HepG2 (cell line): ENCODE measurements around the gene ZC3H14. TPM values are rescaled to one million over a fixed set of nuclear protein-coding genes. Genes with fewer than 3 reads are reported as not detected.

ENCODE experiments used
- ATAC-seq: fragments of 200-7000 bp; cut with Tn5 transposase; 3 replicates; pipeline ENCODE4 v1.9.1; 2020; ENCODE audit warnings: mild to moderate bottlenecking, moderate library complexity
- BruUV-seq: library from RNA; stranded (reverse); fragments of 400-500 nt; replicated peaks from 2 replicates; lab custom pipeline; 2021; lab: Mats Ljungman, UMichigan
- CTCF ChIA-PET: fragments of 300-600 bp; formaldehyde crosslinking; extraction: SDS; loops from one replicate; lab custom pipeline; 2021; ENCODE audit warnings: low total read pairs, inconsistent platforms, low intra/inter-chr PET ratio; lab: Yijun Ruan, JAX
- POLR2A ChIA-PET: fragments of 350-600 bp; sonication (Branson Sonifier 250); formaldehyde crosslinking; loops from one replicate; lab custom pipeline; 2020; ENCODE audit warnings: antibody characterized with exemption, inconsistent platforms; lab: Yijun Ruan, JAX
- DNase-seq: peaks from one replicate; pipeline ENCODE4 v3.0.0-alpha.2; 2015; ENCODE audit warnings: low spot score
- FAIRE-seq: peaks from 3 replicates; lab custom pipeline; 2011; peaks lifted over from hg19 to GRCh38; lab: Jason Lieb, UNC
- H2AFZ ChIP-seq: one replicate; pipeline ENCODE4 v1.6.1; 2011; ENCODE audit warnings: low read length, inconsistent platforms
- H3K27ac ChIP-seq: fragments of 300-600 bp; 3 replicates; pipeline ENCODE4 v1.8.0; 2011; ENCODE audit warnings: mixed run types, mild to moderate bottlenecking, mixed read lengths, low read length, inconsistent platforms; ENCODE audit not compliant: insufficient read depth; ENCODE audit errors: extremely low read length
- H3K27me3 ChIP-seq, 2 experiments: fragments of 200-600 bp in 1 of 2; 2 replicates in 1 of 2; 3 replicates in 1 of 2; pipeline versions ENCODE4 v1.6.0 to v1.8.0; 2011; ENCODE audit warnings: low read length in 2 of 2, mild to moderate bottlenecking in 2 of 2, moderate library complexity in 2 of 2, inconsistent platforms in 1 of 2; ENCODE audit not compliant: insufficient read depth in 2 of 2, control insufficient read depth in 1 of 2
- H3K36me3 ChIP-seq, 2 experiments: fragments of 200-600 bp in 1 of 2; replicated peaks in 1 of 2; 2 replicates in 1 of 2; 3 replicates in 1 of 2; pipeline versions ENCODE4 v1.5.1 to v1.8.0; 2011; ENCODE audit warnings: low read length in 2 of 2, inconsistent platforms in 1 of 2; ENCODE audit not compliant: insufficient read depth in 2 of 2, control insufficient read depth in 1 of 2
- H3K4me1 ChIP-seq: 2 replicates; pipeline ENCODE4 v1.5.1; 2012; ENCODE audit warnings: low read length, inconsistent platforms; ENCODE audit not compliant: insufficient read depth
- H3K4me2 ChIP-seq: 2 replicates; pipeline ENCODE4 v1.6.0; 2011; ENCODE audit warnings: low read depth, low read length, inconsistent platforms
- H3K4me3 ChIP-seq, 3 experiments: fragments of 200-600 bp in 1 of 3; sonication (generic), shearing (Covaris generic) in 1 of 3; replicated peaks in 1 of 3; 2 replicates each; pipeline ENCODE4 v1.5.1; 2011 to 2016; ENCODE audit warnings: low read length in 3 of 3, inconsistent platforms in 2 of 3, low read depth in 2 of 3, mild to moderate bottlenecking in 2 of 3, control low read depth in 1 of 3, mixed read lengths in 1 of 3; ENCODE audit not compliant: insufficient read depth in 1 of 3
- H3K79me2 ChIP-seq: one replicate; pipeline ENCODE4 v1.6.1; 2011; ENCODE audit warnings: low read length, inconsistent platforms; ENCODE audit not compliant: insufficient read depth
- H3K9ac ChIP-seq: 2 replicates; pipeline ENCODE4 v1.6.0; 2011; ENCODE audit warnings: mild to moderate bottlenecking, low read depth, low read length, inconsistent platforms; ENCODE audit not compliant: insufficient read depth
- H3K9me3 ChIP-seq: 2 replicates; pipeline ENCODE4 v1.5.1; 2012; ENCODE audit warnings: mild to moderate bottlenecking, low read length
- H4K20me1 ChIP-seq: 2 replicates; pipeline ENCODE4 v1.6.0; 2011; ENCODE audit warnings: inconsistent platforms, mild to moderate bottlenecking, low read length, moderate library complexity; ENCODE audit not compliant: insufficient read depth
- ETV5 ChIP-seq: IDR thresholded peaks from 2 replicates; pipeline ENCODE4 v1.6.1; 2018; ENCODE audit warnings: missing biosample characterization, missing genetic modification reagents, inconsistent platforms, borderline replicate concordance
- HDAC2 ChIP-seq: sonication (generic); formaldehyde crosslinking; IDR thresholded peaks from 2 replicates; pipeline ENCODE4 v1.4.0; 2020; ENCODE audit warnings: missing genetic modification reagents
- HMGA1 ChIP-seq: sonication (generic); formaldehyde crosslinking; conservative IDR thresholded peaks from 2 replicates; pipeline ENCODE4 v1.4.0; 2020; ENCODE audit warnings: missing genetic modification reagents
- KDM2A ChIP-seq: sonication (generic); formaldehyde crosslinking; IDR thresholded peaks from 2 replicates; pipeline ENCODE4 v1.4.0; 2020; ENCODE audit warnings: low read depth, missing genetic modification reagents, borderline replicate concordance
- MAFK ChIP-seq, 2 experiments: IDR thresholded peaks in 1 of 2; conservative IDR thresholded peaks in 1 of 2; 2 replicates each; pipeline ENCODE4 v1.6.1; 2011; ENCODE audit warnings: improper control_type of control experiment in 2 of 2, low read length in 2 of 2
- MTF1 ChIP-seq: sonication (generic); formaldehyde crosslinking; IDR thresholded peaks from 2 replicates; pipeline ENCODE4 v1.5.0; 2020; ENCODE audit warnings: missing genetic modification reagents
- SRSF9 ChIP-seq: fragments of 200-400 bp; formaldehyde crosslinking; IDR thresholded peaks from 2 replicates; pipeline ENCODE4 v1.6.1; 2018; ENCODE audit warnings: borderline replicate concordance, mild to moderate bottlenecking, low read depth, low read length; ENCODE audit not compliant: insufficient read depth, poor library complexity, severe bottlenecking
- ZFP36 ChIP-seq: fragments of 150-350 bp; IDR thresholded peaks from 2 replicates; pipeline ENCODE4 v1.6.1; 2018; ENCODE audit warnings: borderline replicate concordance, low read length, low read depth; ENCODE audit not compliant: partially characterized antibody
- ZNF251 ChIP-seq: sonication (generic); formaldehyde crosslinking; IDR thresholded peaks from 2 replicates; pipeline ENCODE4 v1.9.0; 2021; ENCODE audit warnings: mild to moderate bottlenecking, missing genetic modification reagents
- ZNF652 ChIP-seq: IDR thresholded peaks from 2 replicates; pipeline ENCODE4 v1.6.1; 2016; ENCODE audit warnings: low read depth, borderline replicate concordance
- ZNF670 ChIP-seq: sonication (generic); formaldehyde crosslinking; IDR thresholded peaks from 2 replicates; pipeline ENCODE4 v1.8.0; 2022; ENCODE audit warnings: mild to moderate bottlenecking, missing genetic modification reagents, borderline replicate concordance
- ZNF672 ChIP-seq: sonication (generic); formaldehyde crosslinking; IDR thresholded peaks from 2 replicates; pipeline ENCODE4 v1.8.1; 2022; ENCODE audit warnings: missing genetic modification reagents
- ZNF737 ChIP-seq: sonication (generic); formaldehyde crosslinking; IDR thresholded peaks from 2 replicates; pipeline ENCODE4 v1.5.0; 2020; ENCODE audit warnings: missing genetic modification reagents, mild to moderate bottlenecking, borderline replicate concordance
- WGBS: methylation state at CpG from one replicate; pipeline ENCODE4 v1.1.6; 2017; ENCODE audit warnings: low lambda C conversion rate; 5-methylcytosine and 5-hydroxymethylcytosine counted together
- in situ Hi-C: cut with HindIII; loops from 2 replicates; pipeline ENCODE4 v1.10.0; 2017; ENCODE audit warnings: low pct_unique_long_range_greater_than_20kb; ENCODE audit not compliant: extremely low pct_ligation_motif_present
- intact Hi-C: fragments of 100-400 bp; cut with micrococcal nuclease; formaldehyde crosslinking; loops from one replicate; pipeline ENCODE4 v1.10.0; 2022; ENCODE audit not compliant: unreplicated experiment
- polyA plus RNA-seq, 8 experiments: library from polyadenylated mRNA; depleted of rRNA in 3 of 8; stranded (reverse) in 7 of 8; unstranded in 1 of 8; fragments of >200 nt; fragmentation: Illumina TruSeq in 4 of 8; extraction: Trizol in 4 of 8; gene quantifications; 2 replicates each; pipeline versions ENCODE4 v1.2.1 to v1.2.3, GENCODE V29; 2011 to 2016; ENCODE audit warnings: low read depth in 4 of 8, missing spikeins in 1 of 8, mixed read lengths in 1 of 8; ENCODE audit not compliant: insufficient read depth in 1 of 8
- total RNA-seq, 5 experiments: library from RNA; depleted of rRNA; stranded (reverse); fragments of >200 nt; fragmentation: Illumina TruSeq; extraction: Trizol; gene quantifications; 2 replicates each; pipeline ENCODE4 v1.2.3, GENCODE V29; 2016; ENCODE audit warnings: low read depth in 1 of 5
- TF ChIP-seq, protein P1 (sequence below): sonication (generic); formaldehyde crosslinking; IDR thresholded peaks from 2 replicates; pipeline ENCODE4 v1.4.0; 2020; ENCODE audit warnings: missing genetic modification reagents, borderline replicate concordance
- TF ChIP-seq, protein P2 (sequence below): sonication (generic); formaldehyde crosslinking; IDR thresholded peaks from 2 replicates; pipeline ENCODE4 v1.4.0; 2020; ENCODE audit warnings: missing genetic modification reagents
- TF ChIP-seq, protein P3 (sequence below): sonication (generic); formaldehyde crosslinking; IDR thresholded peaks from 2 replicates; pipeline ENCODE4 v1.5.0; 2020; ENCODE audit warnings: missing genetic modification reagents

ZC3H14 gene
- total and polyA plus RNA-seq, 2 of the 13 experiments (the other 11 are each of a cell fraction or from before 2014, with no cell fraction given): 65.1 to 67.5 TPM

DNA sequence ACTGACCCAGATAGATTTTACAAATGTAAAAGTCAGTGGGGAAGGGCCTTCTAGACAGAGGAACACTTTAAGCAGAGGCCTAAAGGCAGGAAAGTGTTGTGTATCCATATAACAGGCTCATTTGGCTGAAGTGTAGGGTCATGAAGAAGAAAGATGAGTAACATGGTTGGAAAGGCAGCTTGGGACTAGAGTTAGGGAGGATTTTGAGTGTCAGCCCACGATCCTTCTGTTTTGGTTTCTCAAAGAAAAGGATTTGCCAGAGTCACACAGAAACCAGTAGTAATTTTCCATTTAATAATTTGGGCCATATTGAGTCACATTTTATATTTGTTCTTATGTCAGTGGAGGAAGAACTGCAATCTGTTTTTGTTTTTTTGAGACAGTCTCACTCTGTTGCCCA is 76.4 kb downstream of the ZC3H14 start:
- intact Hi-C loops (no loop called here), in situ Hi-C loops (no loop called here)
- WGBS: 0% methylated on average over 1 of the region's 1 CpG
- no peaks in the 10 kb centered on the region for H3K79me2 ChIP-seq
- no peak overlapping the region for H3K4me2 ChIP-seq
- no peaks in the 10 kb centered on the region for H3K9me3 ChIP-seq
- H2AFZ ChIP-seq: no peak overlapping the region
- no peak for ATAC-seq
- no peak overlapping the region for H3K27ac ChIP-seq
- H3K4me1 ChIP-seq: no peaks in the 10 kb centered on the region
- no peaks in the 10 kb centered on the region for H3K36me3 ChIP-seq
- H3K4me3 ChIP-seq: no peak overlapping the region
- H3K9ac ChIP-seq: no peak overlapping the region
- DNase-seq: no peak
- FAIRE-seq: no peak
- no peaks in the 10 kb centered on the region for H4K20me1 ChIP-seq
- no TSS peak for BruUV-seq
- ChIA-PET CTCF (no interaction called here), POLR2A (no interaction called here)
- TF ChIP-seq, protein P1, sequence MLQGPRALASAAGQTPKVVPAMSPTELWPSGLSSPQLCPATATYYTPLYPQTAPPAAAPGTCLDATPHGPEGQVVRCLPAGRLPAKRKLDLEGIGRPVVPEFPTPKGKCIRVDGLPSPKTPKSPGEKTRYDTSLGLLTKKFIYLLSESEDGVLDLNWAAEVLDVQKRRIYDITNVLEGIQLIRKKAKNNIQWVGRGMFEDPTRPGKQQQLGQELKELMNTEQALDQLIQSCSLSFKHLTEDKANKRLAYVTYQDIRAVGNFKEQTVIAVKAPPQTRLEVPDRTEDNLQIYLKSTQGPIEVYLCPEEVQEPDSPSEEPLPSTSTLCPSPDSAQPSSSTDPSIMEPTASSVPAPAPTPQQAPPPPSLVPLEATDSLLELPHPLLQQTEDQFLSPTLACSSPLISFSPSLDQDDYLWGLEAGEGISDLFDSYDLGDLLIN (CRISPR knock-in tag): no peak
- TF ChIP-seq ZNF672 (no peak), ETV5 (CRISPR knock-in tag) (no peak), MTF1 (CRISPR knock-in tag) (no peak), ZNF251 (CRISPR knock-in tag) (no peak), ZFP36 (no peak), SRSF9 (no peak), ZNF670 (no peak), ZNF652 (CRISPR knock-in tag) (no peak), HMGA1 (CRISPR knock-in tag) (no peak), KDM2A (CRISPR knock-in tag) (no peak), HDAC2 (CRISPR knock-in tag) (no peak), MAFK (conservative IDR thresholded peaks at IDR 0.05 in 1 of 2, IDR thresholded peaks at IDR 0.05 in 1 of 2; ENCODE audit: low read length in 2 of 2) (no peak), ZNF737 (no peak)
- TF ChIP-seq, protein P2, sequence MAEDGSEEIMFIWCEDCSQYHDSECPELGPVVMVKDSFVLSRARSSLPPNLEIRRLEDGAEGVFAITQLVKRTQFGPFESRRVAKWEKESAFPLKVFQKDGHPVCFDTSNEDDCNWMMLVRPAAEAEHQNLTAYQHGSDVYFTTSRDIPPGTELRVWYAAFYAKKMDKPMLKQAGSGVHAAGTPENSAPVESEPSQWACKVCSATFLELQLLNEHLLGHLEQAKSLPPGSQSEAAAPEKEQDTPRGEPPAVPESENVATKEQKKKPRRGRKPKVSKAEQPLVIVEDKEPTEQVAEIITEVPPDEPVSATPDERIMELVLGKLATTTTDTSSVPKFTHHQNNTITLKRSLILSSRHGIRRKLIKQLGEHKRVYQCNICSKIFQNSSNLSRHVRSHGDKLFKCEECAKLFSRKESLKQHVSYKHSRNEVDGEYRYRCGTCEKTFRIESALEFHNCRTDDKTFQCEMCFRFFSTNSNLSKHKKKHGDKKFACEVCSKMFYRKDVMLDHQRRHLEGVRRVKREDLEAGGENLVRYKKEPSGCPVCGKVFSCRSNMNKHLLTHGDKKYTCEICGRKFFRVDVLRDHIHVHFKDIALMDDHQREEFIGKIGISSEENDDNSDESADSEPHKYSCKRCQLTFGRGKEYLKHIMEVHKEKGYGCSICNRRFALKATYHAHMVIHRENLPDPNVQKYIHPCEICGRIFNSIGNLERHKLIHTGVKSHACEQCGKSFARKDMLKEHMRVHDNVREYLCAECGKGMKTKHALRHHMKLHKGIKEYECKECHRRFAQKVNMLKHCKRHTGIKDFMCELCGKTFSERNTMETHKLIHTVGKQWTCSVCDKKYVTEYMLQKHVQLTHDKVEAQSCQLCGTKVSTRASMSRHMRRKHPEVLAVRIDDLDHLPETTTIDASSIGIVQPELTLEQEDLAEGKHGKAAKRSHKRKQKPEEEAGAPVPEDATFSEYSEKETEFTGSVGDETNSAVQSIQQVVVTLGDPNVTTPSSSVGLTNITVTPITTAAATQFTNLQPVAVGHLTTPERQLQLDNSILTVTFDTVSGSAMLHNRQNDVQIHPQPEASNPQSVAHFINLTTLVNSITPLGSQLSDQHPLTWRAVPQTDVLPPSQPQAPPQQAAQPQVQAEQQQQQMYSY (CRISPR knock-in tag): no peak
- TF ChIP-seq, protein P3, sequence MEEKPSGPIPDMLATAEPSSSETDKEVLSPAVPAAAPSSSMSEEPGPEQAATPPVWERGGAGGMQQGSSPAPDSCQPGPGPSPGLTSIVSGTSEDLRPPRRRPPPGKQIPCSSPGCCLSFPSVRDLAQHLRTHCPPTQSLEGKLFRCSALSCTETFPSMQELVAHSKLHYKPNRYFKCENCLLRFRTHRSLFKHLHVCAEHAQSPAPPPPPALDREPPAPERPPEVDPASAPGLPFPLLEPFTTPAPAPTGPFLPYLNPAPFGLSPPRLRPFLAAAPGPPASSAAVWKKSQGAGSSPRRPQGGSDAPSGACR: no peak
- H3K27me3 ChIP-seq: no peaks in the 10 kb centered on the region
